IMR-90 (cell line): ENCODE data around the gene TRMT13. TPM values are rescaled to one million over a fixed set of nuclear protein-coding genes. Genes with fewer than 3 reads are reported as not detected.

Experiments
- ATAC-seq: fragments of 200-7000 bp; cut with Tn5 transposase; 2 replicates; pipeline ENCODE4 v1.9.1; 2020; ENCODE audit warnings: low read depth, mild to moderate bottlenecking, moderate library complexity
- BruUV-seq: library from RNA; stranded (reverse); fragments of 400-500 nt; replicated peaks from 2 replicates; lab custom pipeline; 2021; lab: Mats Ljungman, UMichigan
- CTCF ChIA-PET: fragments of 300-600 bp; formaldehyde crosslinking; extraction: SDS; loops from one replicate; lab custom pipeline; 2021; ENCODE audit warnings: antibody characterized with exemption; lab: Yijun Ruan, JAX
- POLR2A ChIA-PET: fragments of 300-600 bp; sonication (Branson Sonifier 250); formaldehyde crosslinking; loops from one replicate; lab custom pipeline; 2022; ENCODE audit warnings: antibody characterized with exemption; ENCODE audit not compliant: unreplicated experiment; lab: Charles Lee
- DNase-seq: peaks from one replicate; pipeline ENCODE4 v3.0.0; 2013
- H2AFZ ChIP-seq: replicated peaks from 2 replicates; pipeline ENCODE3; 2013; ENCODE audit warnings: low read length, mild to moderate bottlenecking; ENCODE audit not compliant: poor library complexity
- H2AK5ac ChIP-seq: 2 replicates; pipeline ENCODE4 v1.6.1; 2013; ENCODE audit warnings: low read depth, low read length, inconsistent platforms
- H2AK9ac ChIP-seq: replicated peaks from 2 replicates; pipeline ENCODE3; 2013; ENCODE audit warnings: mild to moderate bottlenecking, low read depth, low read length, moderate library complexity; ENCODE audit not compliant: poor library complexity
- H2BK120ac ChIP-seq: 2 replicates; pipeline ENCODE4 v1.6.1; 2013; ENCODE audit warnings: low read depth, low read length, inconsistent platforms
- H2BK15ac ChIP-seq: 3 replicates; pipeline ENCODE4 v1.6.1; 2013; ENCODE audit warnings: low read depth, low read length, inconsistent platforms
- H2BK20ac ChIP-seq: 2 replicates; pipeline ENCODE4 v1.6.1; 2013; ENCODE audit warnings: low read depth, mild to moderate bottlenecking, inconsistent platforms, low read length, moderate library complexity
- H2BK5ac ChIP-seq: 2 replicates; pipeline ENCODE4 v1.6.1; 2013; ENCODE audit warnings: mild to moderate bottlenecking, low read depth, low read length, inconsistent platforms; ENCODE audit not compliant: poor library complexity, severe bottlenecking
- H3K14ac ChIP-seq: replicated peaks from 2 replicates; pipeline ENCODE4 v1.6.1; 2013; ENCODE audit warnings: low read depth, low read length, inconsistent platforms
- H3K18ac ChIP-seq: 2 replicates; pipeline ENCODE4 v1.6.1; 2013; ENCODE audit warnings: low read depth, low read length, control low read depth
- H3K23ac ChIP-seq: 2 replicates; pipeline ENCODE4 v1.6.1; 2013; ENCODE audit warnings: low read depth, low read length, inconsistent platforms
- H3K27ac ChIP-seq: 2 replicates; pipeline ENCODE4 v1.5.1; 2013; ENCODE audit warnings: mild to moderate bottlenecking, control low read depth, low read length; ENCODE audit not compliant: insufficient read depth
- H3K27me3 ChIP-seq: 2 replicates; pipeline ENCODE4 v1.6.1; 2013; ENCODE audit warnings: low read length; ENCODE audit not compliant: control insufficient read depth, insufficient read depth
- H3K36me3 ChIP-seq: 2 replicates; pipeline ENCODE4 v1.6.1; 2013; ENCODE audit warnings: low read length, mixed read lengths; ENCODE audit not compliant: control insufficient read depth, insufficient read depth
- H3K4ac ChIP-seq: 2 replicates; pipeline ENCODE4 v1.6.1; 2013; ENCODE audit warnings: low read depth, low read length, inconsistent platforms
- H3K4me1 ChIP-seq: 2 replicates; pipeline ENCODE4 v1.6.1; 2013; ENCODE audit warnings: low read length, mixed read lengths; ENCODE audit not compliant: control insufficient read depth, insufficient read depth
- H3K4me2 ChIP-seq: 2 replicates; pipeline ENCODE4 v1.6.1; 2013; ENCODE audit warnings: low read depth, mild to moderate bottlenecking, control low read depth, low read length, moderate library complexity
- H3K4me3 ChIP-seq: 2 replicates; pipeline ENCODE4 v1.5.1; 2013; ENCODE audit warnings: low read depth, mild to moderate bottlenecking, control low read depth, low read length, moderate library complexity; ENCODE audit not compliant: insufficient read depth
- H3K56ac ChIP-seq: 2 replicates; pipeline ENCODE4 v1.6.1; 2013; ENCODE audit warnings: low read length, inconsistent platforms; ENCODE audit not compliant: insufficient read depth; ENCODE audit errors: extremely low read depth
- H3K79me1 ChIP-seq, 2 experiments: 2 replicates each; pipeline ENCODE4 v1.6.1; 2013; ENCODE audit warnings: low read length in 2 of 2, inconsistent platforms in 1 of 2, low read depth in 1 of 2
- H3K9ac ChIP-seq: 2 replicates; pipeline ENCODE4 v1.6.1; 2013; ENCODE audit warnings: low read depth, low read length, control low read depth
- H3K9me1 ChIP-seq: 2 replicates; pipeline ENCODE4 v1.6.1; 2013; ENCODE audit warnings: low read length, inconsistent platforms; ENCODE audit not compliant: insufficient read depth
- H3K9me3 ChIP-seq: 2 replicates; pipeline ENCODE4 v1.6.1; 2013; ENCODE audit warnings: low read length; ENCODE audit not compliant: control insufficient read depth, insufficient read depth
- H4K20me1 ChIP-seq: 2 replicates; pipeline ENCODE4 v1.6.1; 2013; ENCODE audit warnings: low read length, inconsistent platforms; ENCODE audit not compliant: insufficient read depth
- H4K5ac ChIP-seq: 2 replicates; pipeline ENCODE4 v1.6.1; 2013; ENCODE audit warnings: mild to moderate bottlenecking, low read depth, low read length, control low read depth
- H4K8ac ChIP-seq, 2 experiments: 2 replicates each; pipeline ENCODE4 v1.6.1; 2013; ENCODE audit warnings: low read depth in 2 of 2, low read length in 2 of 2, control low read depth in 1 of 2, inconsistent platforms in 1 of 2
- H4K91ac ChIP-seq: 2 replicates; pipeline ENCODE4 v1.6.1; 2013; ENCODE audit warnings: low read depth, low read length, inconsistent platforms; ENCODE audit not compliant: insufficient read depth
- RAD21 ChIP-seq: IDR thresholded peaks from 2 replicates; pipeline ENCODE4 v1.6.1; 2012; ENCODE audit warnings: low read length, improper control_type of control experiment
- SMC3 ChIP-seq: fragments of 150-350 bp; IDR thresholded peaks from 2 replicates; pipeline ENCODE4 v1.6.1; 2016; ENCODE audit warnings: low read depth, mild to moderate bottlenecking, antibody characterized with exemption, low read length, moderate library complexity
- WGBS, 2 experiments: methylation state at CpG; one replicate each; pipeline versions ENCODE4 v1.1.5 to v1.1.7; 2013; ENCODE audit warnings: missing lambda C conversion rate in 2 of 2; ENCODE audit not compliant: insufficient read length in 1 of 2; ENCODE audit errors: extremely low coverage in 2 of 2; 5-methylcytosine and 5-hydroxymethylcytosine counted together
- dilution Hi-C: fragments of 300-500 bp; cut with HindIII; formaldehyde crosslinking; loops from one replicate; pipeline ENCODE4 v1.14.3; 2018; ENCODE audit warnings: low sequenced_read_pairs; ENCODE audit not compliant: unreplicated experiment
- in situ Hi-C: fragments of 300-500 bp; cut with MboI; formaldehyde crosslinking; loops from 3 replicates; pipeline ENCODE4 v1.14.3; 2019; ENCODE audit warnings: low sequenced_read_pairs, inconsistent platforms, mixed read lengths
- intact Hi-C: fragments of 100-400 bp; cut with micrococcal nuclease; formaldehyde crosslinking; loops from 2 replicates; pipeline ENCODE4 v1.10.0; 2022
- polyA plus RNA-seq, 3 experiments: library from polyadenylated mRNA; depleted of rRNA; stranded (reverse); fragments of >200 nt; gene quantifications; 2 replicates each; pipeline ENCODE4 v1.2.3, GENCODE V29; 2012; ENCODE audit warnings: low replicate concordance in 1 of 3
- total RNA-seq: library from RNA; depleted of rRNA; stranded (reverse); fragments of >200 nt; gene quantifications from 2 replicates; pipeline ENCODE4 v1.2.3, GENCODE V29; 2012
- TF ChIP-seq, protein P1 (sequence below): conservative IDR thresholded peaks from 2 replicates; pipeline ENCODE4 v1.5.1; 2012; ENCODE audit warnings: mild to moderate bottlenecking, low read depth, low read length, improper control_type of control experiment
- TF ChIP-seq, protein P2 (sequence below): fragments of 150-350 bp; IDR thresholded peaks from 2 replicates; pipeline ENCODE4 v1.6.1; 2017; ENCODE audit warnings: mild to moderate bottlenecking, antibody characterized with exemption, low read length, low read depth
- TF ChIP-seq, protein P3 (sequence below): fragments of 150-350 bp; IDR thresholded peaks from 2 replicates; pipeline ENCODE4 v1.6.1; 2016; ENCODE audit warnings: low read depth, mild to moderate bottlenecking, low read length, moderate library complexity, borderline replicate concordance

The TRMT13 gene
- total and polyA plus RNA-seq, 2 of the 4 experiments (the other 2 are of a cell fraction) = 5.2 to 7.7 TPM

DNA sequence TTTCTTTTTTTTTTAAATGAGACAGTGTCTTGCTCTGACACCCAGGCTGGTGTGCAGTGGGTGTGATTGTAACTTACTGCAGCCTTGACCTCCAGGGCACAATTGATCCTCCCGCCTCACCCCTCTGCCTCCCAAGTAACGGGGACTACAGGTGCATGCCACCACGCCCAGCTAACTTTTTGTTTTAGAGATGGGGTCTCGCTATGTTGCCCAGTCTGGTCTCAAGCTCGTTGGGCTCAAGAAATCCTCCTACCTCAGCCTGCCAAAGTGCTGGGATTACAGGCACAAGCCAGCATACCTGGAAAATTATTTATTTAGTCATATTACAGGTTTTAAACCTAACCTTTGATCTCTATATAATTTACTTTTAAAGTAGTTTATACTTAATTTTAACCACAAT is 31.7 kb downstream of the TRMT13 start:
- no peaks in the 10 kb centered on the region for H3K9me3 ChIP-seq
- H2AFZ ChIP-seq = no peak overlapping the region
- H3K4me1 ChIP-seq = no peaks in the 10 kb centered on the region
- H3K18ac ChIP-seq = no peak overlapping the region
- H3K4me2 ChIP-seq = no peak overlapping the region
- H4K8ac ChIP-seq = no peak overlapping the region
- no peak overlapping the region for H3K27ac ChIP-seq
- no CpG with 5 or more reads among the region's 5 CpGs for WGBS, 2 experiments
- no peak for ATAC-seq
- H3K27me3 ChIP-seq = no peaks in the 10 kb centered on the region
- no peak overlapping the region for H4K91ac ChIP-seq
- H3K79me1 ChIP-seq = no peaks in the 10 kb centered on the region
- POLR2A ChIA-PET = no interaction called here
- in situ Hi-C loops = no loop called here
- H3K9me1 ChIP-seq = no peaks in the 10 kb centered on the region
- H3K4me3 ChIP-seq = no peak overlapping the region
- H4K20me1 ChIP-seq = no peaks in the 10 kb centered on the region
- H2BK20ac ChIP-seq = no peak overlapping the region
- DNase-seq = no peak
- H2BK5ac ChIP-seq = no peak overlapping the region
- H3K9ac ChIP-seq = no peak overlapping the region
- no peak overlapping the region for H3K14ac ChIP-seq
- no peak overlapping the region for H4K5ac ChIP-seq
- TF ChIP-seq, protein P1, sequence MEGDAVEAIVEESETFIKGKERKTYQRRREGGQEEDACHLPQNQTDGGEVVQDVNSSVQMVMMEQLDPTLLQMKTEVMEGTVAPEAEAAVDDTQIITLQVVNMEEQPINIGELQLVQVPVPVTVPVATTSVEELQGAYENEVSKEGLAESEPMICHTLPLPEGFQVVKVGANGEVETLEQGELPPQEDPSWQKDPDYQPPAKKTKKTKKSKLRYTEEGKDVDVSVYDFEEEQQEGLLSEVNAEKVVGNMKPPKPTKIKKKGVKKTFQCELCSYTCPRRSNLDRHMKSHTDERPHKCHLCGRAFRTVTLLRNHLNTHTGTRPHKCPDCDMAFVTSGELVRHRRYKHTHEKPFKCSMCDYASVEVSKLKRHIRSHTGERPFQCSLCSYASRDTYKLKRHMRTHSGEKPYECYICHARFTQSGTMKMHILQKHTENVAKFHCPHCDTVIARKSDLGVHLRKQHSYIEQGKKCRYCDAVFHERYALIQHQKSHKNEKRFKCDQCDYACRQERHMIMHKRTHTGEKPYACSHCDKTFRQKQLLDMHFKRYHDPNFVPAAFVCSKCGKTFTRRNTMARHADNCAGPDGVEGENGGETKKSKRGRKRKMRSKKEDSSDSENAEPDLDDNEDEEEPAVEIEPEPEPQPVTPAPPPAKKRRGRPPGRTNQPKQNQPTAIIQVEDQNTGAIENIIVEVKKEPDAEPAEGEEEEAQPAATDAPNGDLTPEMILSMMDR = no peak
- TF ChIP-seq, protein P2, sequence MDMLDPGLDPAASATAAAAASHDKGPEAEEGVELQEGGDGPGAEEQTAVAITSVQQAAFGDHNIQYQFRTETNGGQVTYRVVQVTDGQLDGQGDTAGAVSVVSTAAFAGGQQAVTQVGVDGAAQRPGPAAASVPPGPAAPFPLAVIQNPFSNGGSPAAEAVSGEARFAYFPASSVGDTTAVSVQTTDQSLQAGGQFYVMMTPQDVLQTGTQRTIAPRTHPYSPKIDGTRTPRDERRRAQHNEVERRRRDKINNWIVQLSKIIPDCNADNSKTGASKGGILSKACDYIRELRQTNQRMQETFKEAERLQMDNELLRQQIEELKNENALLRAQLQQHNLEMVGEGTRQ = no peak
- no peak for TF ChIP-seq RAD21
- TF ChIP-seq, protein P3, sequence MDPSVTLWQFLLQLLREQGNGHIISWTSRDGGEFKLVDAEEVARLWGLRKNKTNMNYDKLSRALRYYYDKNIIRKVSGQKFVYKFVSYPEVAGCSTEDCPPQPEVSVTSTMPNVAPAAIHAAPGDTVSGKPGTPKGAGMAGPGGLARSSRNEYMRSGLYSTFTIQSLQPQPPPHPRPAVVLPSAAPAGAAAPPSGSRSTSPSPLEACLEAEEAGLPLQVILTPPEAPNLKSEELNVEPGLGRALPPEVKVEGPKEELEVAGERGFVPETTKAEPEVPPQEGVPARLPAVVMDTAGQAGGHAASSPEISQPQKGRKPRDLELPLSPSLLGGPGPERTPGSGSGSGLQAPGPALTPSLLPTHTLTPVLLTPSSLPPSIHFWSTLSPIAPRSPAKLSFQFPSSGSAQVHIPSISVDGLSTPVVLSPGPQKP = no peak
- no peak for TF ChIP-seq SMC3
- H3K36me3 ChIP-seq = no peaks in the 10 kb centered on the region
- no peak overlapping the region for H3K23ac ChIP-seq
- H2AK5ac ChIP-seq = no peak overlapping the region
- dilution Hi-C loops = no loop called here
- intact Hi-C loops = no loop called here
- no peak overlapping the region for H3K4ac ChIP-seq
- H3K56ac ChIP-seq = no peak overlapping the region
- H2BK15ac ChIP-seq = no peak overlapping the region
- no TSS peak for BruUV-seq
- CTCF ChIA-PET = no interaction called here
- H2BK120ac ChIP-seq = no peak overlapping the region
- H2AK9ac ChIP-seq = no peak overlapping the region
